NT2/D1 (cell line): ENCODE measurements around the gene NSD2.

ENCODE experiments used
- SUZ12 ChIP-seq: IDR thresholded peaks from 2 replicates; pipeline ENCODE4 v1.6.1; 2011; ENCODE audit not compliant: insufficient read length, insufficient read depth; ENCODE audit errors: extremely low read depth
- YY1 ChIP-seq: IDR thresholded peaks from 2 replicates; pipeline ENCODE4 v1.6.1; 2011; ENCODE audit not compliant: insufficient read length, insufficient read depth
- ZNF274 ChIP-seq: IDR thresholded peaks from 2 replicates; pipeline ENCODE4 v1.6.1; 2011; ENCODE audit warnings: mild to moderate bottlenecking, low read depth, low read length

- TF ChIP-seq YY1 (no peak), ZNF274 (no peak), SUZ12 (no peak)
Observed at GRCh38 chr4:1950369-1950768, 79.2 kb downstream of the NSD2 start.
